Suprapubic skin (tissue), 4 donors: ENCODE results near the gene IQGAP2. TPM values are rescaled to one million over a fixed set of nuclear protein-coding genes. Genes with fewer than 3 reads are reported as not detected.
A peak's percentile ranks its signal among the peaks of the same experiment; 100 is the strongest.

Source experiments
- DNase-seq, 2 donors: peaks; one replicate each; pipeline ENCODE4 v3.0.0-alpha.2; 2019; ENCODE audit warnings: low spot score in 2 of 2
- H3K27ac ChIP-seq: fragments of 200-600 bp; sonication (generic); one replicate; pipeline ENCODE4 v1.5.1; 2019
- H3K27me3 ChIP-seq: fragments of 200-600 bp; sonication (generic); one replicate; pipeline ENCODE4 v1.5.1; 2019
- H3K36me3 ChIP-seq: fragments of 200-600 bp; sonication (generic); one replicate; pipeline ENCODE4 v1.5.1; 2019
- H3K4me1 ChIP-seq: fragments of 200-600 bp; sonication (generic); one replicate; pipeline ENCODE4 v1.5.1; 2019
- H3K4me3 ChIP-seq: fragments of 200-600 bp; sonication (generic); one replicate; pipeline ENCODE4 v1.5.1; 2019; ENCODE audit warnings: mild to moderate bottlenecking
- H3K9me3 ChIP-seq: fragments of 200-600 bp; sonication (generic); one replicate; pipeline ENCODE4 v1.5.1; 2019
- EP300 ChIP-seq: sonication (generic); formaldehyde crosslinking; IDR thresholded peaks from one replicate; pipeline ENCODE4 v1.6.1; 2017; ENCODE audit warnings: antibody characterized with exemption
- POLR2A ChIP-seq, 2 donors: fragments of 450-650 bp; IDR thresholded peaks; one replicate each; pipeline ENCODE4 v1.6.1; 2017; ENCODE audit warnings: antibody characterized with exemption in 2 of 2, mild to moderate bottlenecking in 2 of 2, moderate library complexity in 2 of 2
- POLR2AphosphoS5 ChIP-seq, 3 donors: sonication (generic); formaldehyde crosslinking; IDR thresholded peaks; one replicate each; pipeline ENCODE4 v1.6.1; 2017; ENCODE audit warnings: antibody characterized with exemption in 3 of 3
- WGBS: methylation state at CpG from one replicate; pipeline ENCODE4 v1.1.5; 2018; 5-methylcytosine and 5-hydroxymethylcytosine counted together
- total RNA-seq, 4 donors: library from RNA; depleted of rRNA; stranded (reverse); fragments of >200 nt; gene quantifications; one replicate each; pipeline ENCODE4 v1.1.0, GENCODE V29; 2016
- TF ChIP-seq, protein P1 (sequence below), 2 donors: fragments of 200-600 bp in 1 of 2; fragments of 450-650 bp in 1 of 2; sonication (generic) in 1 of 2; IDR thresholded peaks; one replicate each; pipeline ENCODE4 v1.5.1; 2016 to 2019; ENCODE audit warnings: antibody characterized with exemption in 2 of 2, mild to moderate bottlenecking in 1 of 2, moderate library complexity in 1 of 2

The IQGAP2 gene
- total RNA-seq, 4 donors from 2014 or later = 10.1 to 49.0 (median 12.8) TPM

- 68% methylated on average over 2 of the region's 2 CpGs for WGBS
Measured at GRCh38 chr5:76703707-76704106, 300.6 kb downstream of the IQGAP2 start.

GRCh38 chr5:76704131-76704663, 301.1 kb downstream of the IQGAP2 start:
- H3K27me3 ChIP-seq = no peaks in the 10 kb centered on the region
- no peaks in the 10 kb centered on the region for H3K9me3 ChIP-seq
- H3K4me3 ChIP-seq = no peak overlapping the region
- no peak for TF ChIP-seq POLR2A (IDR thresholded peaks at IDR 0.05)
- TF ChIP-seq POLR2AphosphoS5 (IDR thresholded peaks at IDR 0.05) = no peak
- TF ChIP-seq, protein P1, sequence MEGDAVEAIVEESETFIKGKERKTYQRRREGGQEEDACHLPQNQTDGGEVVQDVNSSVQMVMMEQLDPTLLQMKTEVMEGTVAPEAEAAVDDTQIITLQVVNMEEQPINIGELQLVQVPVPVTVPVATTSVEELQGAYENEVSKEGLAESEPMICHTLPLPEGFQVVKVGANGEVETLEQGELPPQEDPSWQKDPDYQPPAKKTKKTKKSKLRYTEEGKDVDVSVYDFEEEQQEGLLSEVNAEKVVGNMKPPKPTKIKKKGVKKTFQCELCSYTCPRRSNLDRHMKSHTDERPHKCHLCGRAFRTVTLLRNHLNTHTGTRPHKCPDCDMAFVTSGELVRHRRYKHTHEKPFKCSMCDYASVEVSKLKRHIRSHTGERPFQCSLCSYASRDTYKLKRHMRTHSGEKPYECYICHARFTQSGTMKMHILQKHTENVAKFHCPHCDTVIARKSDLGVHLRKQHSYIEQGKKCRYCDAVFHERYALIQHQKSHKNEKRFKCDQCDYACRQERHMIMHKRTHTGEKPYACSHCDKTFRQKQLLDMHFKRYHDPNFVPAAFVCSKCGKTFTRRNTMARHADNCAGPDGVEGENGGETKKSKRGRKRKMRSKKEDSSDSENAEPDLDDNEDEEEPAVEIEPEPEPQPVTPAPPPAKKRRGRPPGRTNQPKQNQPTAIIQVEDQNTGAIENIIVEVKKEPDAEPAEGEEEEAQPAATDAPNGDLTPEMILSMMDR (IDR thresholded peaks at IDR 0.05) = no peak
- TF ChIP-seq EP300 = no peak
- H3K36me3 ChIP-seq = no peaks in the 10 kb centered on the region
- no peak overlapping the region for H3K27ac ChIP-seq
- DNase-seq = no peak
- peaks cover 22% of the 10 kb centered on the region for H3K4me1 ChIP-seq

More at GRCh38 chr5:76703707-76704106, 300.6 kb downstream of the IQGAP2 start:
- no peak overlapping the region for H3K4me3 ChIP-seq
- DNase-seq = no peak
- H3K9me3 ChIP-seq = no peaks in the 10 kb centered on the region
- H3K27ac ChIP-seq = no peak overlapping the region
- no peak for TF ChIP-seq POLR2AphosphoS5 (IDR thresholded peaks at IDR 0.05)
- TF ChIP-seq POLR2A (IDR thresholded peaks at IDR 0.05) = no peak
- TF ChIP-seq, protein P1 (IDR thresholded peaks at IDR 0.05) = no peak
- no peak for TF ChIP-seq EP300
- peaks cover 21% of the 10 kb centered on the region for H3K4me1 ChIP-seq
- no peaks in the 10 kb centered on the region for H3K27me3 ChIP-seq
- no peaks in the 10 kb centered on the region for H3K36me3 ChIP-seq

- Histone ChIP-seq H3K27ac (no peak overlapping the region), H3K36me3 (no peaks in the 10 kb centered on the region), H3K4me1 (peaks cover 33% of the 10 kb centered on the region), H3K4me3 (no peak overlapping the region), H3K27me3 (no peaks in the 10 kb centered on the region), H3K9me3 (no peaks in the 10 kb centered on the region)
- no peak for TF ChIP-seq POLR2A (IDR thresholded peaks at IDR 0.05)
- TF ChIP-seq, protein P1 (IDR thresholded peaks at IDR 0.05) = no peak
- no peak for TF ChIP-seq EP300
- TF ChIP-seq POLR2AphosphoS5 (IDR thresholded peaks at IDR 0.05) = no peak
- no peak for DNase-seq
Measured at GRCh38 chr5:76705574-76705973, 302.5 kb downstream of the IQGAP2 start.

DNA sequence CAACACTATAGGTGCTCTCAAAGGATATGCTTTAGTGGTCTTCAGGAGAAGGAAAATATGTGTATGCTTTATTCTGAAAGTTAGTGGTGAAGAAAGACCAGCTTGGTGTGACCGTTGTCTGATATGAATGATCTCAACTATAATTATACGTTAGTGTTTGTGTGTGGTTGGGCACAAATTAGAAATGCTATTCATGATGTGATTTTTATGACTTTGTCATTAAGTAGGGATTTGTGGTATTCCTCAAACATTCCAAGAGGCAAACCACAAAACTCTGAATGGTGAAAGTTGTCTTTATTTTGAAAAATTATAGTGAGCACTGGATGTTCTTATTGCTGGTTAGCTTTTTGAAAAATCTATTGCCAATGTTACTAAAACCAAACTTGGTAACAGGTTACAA, 306.7 kb downstream of the IQGAP2 start:
- no peaks in the 10 kb centered on the region for H3K27me3 ChIP-seq
- H3K27ac ChIP-seq = peak overlapping the region; percentile 21
- peaks cover 19% of the 10 kb centered on the region for H3K4me1 ChIP-seq
- no peak overlapping the region for H3K4me3 ChIP-seq
- WGBS = 56% methylated on average over 2 of the region's 2 CpGs
- no peaks in the 10 kb centered on the region for H3K36me3 ChIP-seq
- TF ChIP-seq, protein P1 (IDR thresholded peaks at IDR 0.05) = no peak
- no peak for TF ChIP-seq POLR2AphosphoS5 (IDR thresholded peaks at IDR 0.05)
- no peak for TF ChIP-seq EP300
- no peak for TF ChIP-seq POLR2A (IDR thresholded peaks at IDR 0.05)
- DNase-seq = no peak
- H3K9me3 ChIP-seq = no peaks in the 10 kb centered on the region

DNA sequence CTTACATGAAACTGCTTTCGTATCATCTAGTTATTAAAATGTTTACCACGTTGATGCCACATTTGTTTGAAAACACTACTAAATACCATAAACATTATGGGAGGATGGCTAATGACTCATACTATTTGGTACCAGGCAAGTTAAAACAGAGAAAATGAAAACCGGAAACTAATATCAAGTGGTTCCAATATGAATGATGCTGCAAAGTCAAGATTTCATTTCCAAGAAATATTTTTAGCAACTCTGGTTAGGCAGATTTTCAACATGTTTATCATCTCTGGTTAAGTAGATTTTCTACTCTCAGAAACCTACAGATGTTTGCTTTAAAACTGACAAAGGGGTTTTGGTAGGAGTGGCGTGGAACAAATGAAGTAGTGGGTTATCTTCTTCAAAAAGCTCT, 307.9 kb downstream of the IQGAP2 start:
- Histone ChIP-seq H3K4me1 (peaks cover 28% of the 10 kb centered on the region), H3K9me3 (no peaks in the 10 kb centered on the region), H3K27me3 (no peaks in the 10 kb centered on the region), H3K27ac (peak overlapping the region; percentile 81), H3K36me3 (no peaks in the 10 kb centered on the region), H3K4me3 (no peak overlapping the region)
- TF ChIP-seq POLR2AphosphoS5 (IDR thresholded peaks at IDR 0.05) (no peak), POLR2A (IDR thresholded peaks at IDR 0.05) (no peak)
- WGBS = 36% methylated on average over 4 of the region's 4 CpGs
- DNase-seq = no peak
